ENCODE data around the gene PLA2G7. TPM values are rescaled to one million over a fixed set of nuclear protein-coding genes. Genes with fewer than 3 reads are reported as not detected.

PLA2G7 gene
- total RNA-seq, 1 experiment from 2014 or later = 1.7 TPM

DNA sequence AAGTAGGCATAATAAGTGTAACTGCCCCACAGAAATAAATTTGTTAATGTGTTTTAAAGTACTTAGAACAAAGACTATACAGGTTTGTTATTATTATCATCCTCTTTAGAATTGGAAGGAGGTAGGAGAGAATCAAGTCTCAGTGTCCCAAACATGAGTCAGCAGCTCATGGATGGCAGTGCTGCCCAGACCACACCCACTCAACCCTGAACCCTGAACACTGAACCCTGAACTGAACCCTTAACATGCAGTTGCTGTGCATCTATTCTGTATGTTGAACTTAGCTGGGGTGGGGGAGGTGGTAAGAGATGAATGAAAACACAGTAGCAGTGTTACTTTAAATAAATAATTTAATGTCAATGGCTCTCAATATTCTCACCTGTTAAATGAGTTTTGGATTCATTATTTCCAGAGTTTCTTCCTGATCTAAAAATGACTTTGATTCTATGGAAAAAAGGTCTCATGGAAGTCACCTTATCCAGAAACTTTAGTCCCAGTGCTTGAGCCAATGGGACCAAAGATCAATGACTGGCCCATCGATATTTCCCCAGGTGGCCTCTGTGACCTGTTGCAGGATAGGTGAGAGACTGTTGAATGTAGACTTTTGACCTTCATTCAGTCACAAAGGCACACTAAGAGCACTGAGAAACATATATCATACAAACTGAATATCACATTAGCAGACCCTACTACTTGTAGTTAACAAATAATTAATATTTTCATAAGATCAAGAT, 8.4 kb upstream of the PLA2G7 start:
- Histone ChIP-seq H3K18ac (ENCODE audit: insufficient read length, low read depth, low read length) (no peak overlapping the region), H3K9me3 (ENCODE audit: control insufficient read depth, low read depth, low read length) (no peaks in the 10 kb centered on the region), H3K23me2 (ENCODE audit: insufficient read length, low read depth, low read length, poor library complexity, severe bottlenecking) (no peaks in the 10 kb centered on the region), H3K4me2 (ENCODE audit: insufficient read depth, insufficient read length, low read length) (no peak overlapping the region), H3K9ac (ENCODE audit: extremely low read depth, insufficient read length, low read length) (no peak overlapping the region), H3K4ac (ENCODE audit: low read depth, low read length) (no peak overlapping the region), H3T11ph (ENCODE audit: low read length) (no peak overlapping the region), H2AK5ac (ENCODE audit: insufficient read length, low read length) (no peak overlapping the region), H2BK12ac (ENCODE audit: insufficient read length, low read depth, low read length) (no peak overlapping the region), H4K5ac (ENCODE audit: insufficient read length, low read depth, low read length) (no peak overlapping the region), H2AFZ (ENCODE audit: low read length) (no peak overlapping the region), H3K79me2 (ENCODE audit: insufficient read depth, low read length) (no peaks in the 10 kb centered on the region), H3K79me1 (ENCODE audit: insufficient read depth, low read depth, low read length, poor library complexity, severe bottlenecking) (no peaks in the 10 kb centered on the region), H2BK5ac (ENCODE audit: insufficient read length, low read length) (no peak overlapping the region), H2BK120ac (ENCODE audit: low read depth, low read length, poor library complexity, severe bottlenecking) (no peak overlapping the region), H2BK20ac (ENCODE audit: low read depth, low read length, poor library complexity, severe bottlenecking) (no peak overlapping the region), H2BK15ac (ENCODE audit: low read depth, low read length) (no peak overlapping the region), H4K8ac (replicated peaks; ENCODE audit: insufficient read length, low read depth, low read length) (no peak overlapping the region), H3K56ac (ENCODE audit: insufficient read length, low read depth, low read length) (no peak overlapping the region), H4K91ac (ENCODE audit: insufficient read length, low read depth, low read length) (no peak overlapping the region), H3K23ac (ENCODE audit: insufficient read length, low read depth, low read length) (no peak overlapping the region), H4K20me1 (ENCODE audit: control insufficient read depth, insufficient read depth, insufficient read length) (no peaks in the 10 kb centered on the region), H3K27me3 (ENCODE audit: insufficient read depth, low read length) (no peaks in the 10 kb centered on the region), H3K4me1 (ENCODE audit: insufficient read depth, low read length) (peaks cover 3% of the 10 kb centered on the region), H3K14ac (ENCODE audit: insufficient read depth, low read length) (no peak overlapping the region), H3K27ac (ENCODE audit: insufficient read length, low read depth, low read length) (no peak overlapping the region)
- Mint-ChIP-seq H3K4me1 (peaks cover 12 to 16% of the 10 kb centered on the region in 2 experiments), H3K4me3 (no peak overlapping the region), H3K27me3 (ENCODE audit: low read depth) (peaks cover 19% of the 10 kb centered on the region), H3K9me3 (no peaks in the 10 kb centered on the region; a peak in 1 of 5 replicates), H3K36me3 (ENCODE audit: insufficient read depth in 1 of 3, low read depth in 3 of 3) (no peaks in the 10 kb centered on the region), H3K27ac (no peak overlapping the region)
- no peak for DNase-seq
- no CpG with 5 or more reads among the region's 1 CpG for WGBS (ENCODE audit: extremely low coverage, insufficient read length, low lambda C conversion rate)
- TF ChIP-seq, protein P1, sequence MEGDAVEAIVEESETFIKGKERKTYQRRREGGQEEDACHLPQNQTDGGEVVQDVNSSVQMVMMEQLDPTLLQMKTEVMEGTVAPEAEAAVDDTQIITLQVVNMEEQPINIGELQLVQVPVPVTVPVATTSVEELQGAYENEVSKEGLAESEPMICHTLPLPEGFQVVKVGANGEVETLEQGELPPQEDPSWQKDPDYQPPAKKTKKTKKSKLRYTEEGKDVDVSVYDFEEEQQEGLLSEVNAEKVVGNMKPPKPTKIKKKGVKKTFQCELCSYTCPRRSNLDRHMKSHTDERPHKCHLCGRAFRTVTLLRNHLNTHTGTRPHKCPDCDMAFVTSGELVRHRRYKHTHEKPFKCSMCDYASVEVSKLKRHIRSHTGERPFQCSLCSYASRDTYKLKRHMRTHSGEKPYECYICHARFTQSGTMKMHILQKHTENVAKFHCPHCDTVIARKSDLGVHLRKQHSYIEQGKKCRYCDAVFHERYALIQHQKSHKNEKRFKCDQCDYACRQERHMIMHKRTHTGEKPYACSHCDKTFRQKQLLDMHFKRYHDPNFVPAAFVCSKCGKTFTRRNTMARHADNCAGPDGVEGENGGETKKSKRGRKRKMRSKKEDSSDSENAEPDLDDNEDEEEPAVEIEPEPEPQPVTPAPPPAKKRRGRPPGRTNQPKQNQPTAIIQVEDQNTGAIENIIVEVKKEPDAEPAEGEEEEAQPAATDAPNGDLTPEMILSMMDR (conservative IDR thresholded peaks at IDR 0.05) = no peak
